D721Med (cell line): ENCODE measurements around the gene GSAP.

Experiments
- DNase-seq: peaks from one replicate; pipeline ENCODE4 v3.0.0; 2011; ENCODE audit warnings: low spot score; ENCODE audit not compliant: insufficient read length
- FAIRE-seq: peaks from 2 replicates; lab custom pipeline; 2011; peaks lifted over from hg19 to GRCh38; lab: Jason Lieb, UNC
- CTCF ChIP-seq: IDR thresholded peaks from 2 replicates; pipeline ENCODE4 v1.5.1; 2012; ENCODE audit warnings: mild to moderate bottlenecking, control low read depth; ENCODE audit not compliant: insufficient read depth; ENCODE audit errors: missing control alignments

Gene GSAP

GRCh38 chr7:77362905-77363304 lies 53.2 kb downstream of the GSAP start:
- DNase-seq (no peak), FAIRE-seq (no peak)
- no peak for TF ChIP-seq CTCF

GRCh38 chr7:77360969-77361368 lies 55.2 kb downstream of the GSAP start:
- FAIRE-seq (no peak), DNase-seq (no peak)
- no peak for TF ChIP-seq CTCF

GRCh38 chr7:77360104-77360503 lies 56.0 kb downstream of the GSAP start:
- no peak for DNase-seq
- no peak for TF ChIP-seq CTCF
- FAIRE-seq: no peak

- FAIRE-seq: no peak
- TF ChIP-seq CTCF: no peak
- DNase-seq: no peak
Observed at GRCh38 chr7:77359599-77359998, 56.5 kb downstream of the GSAP start.

GRCh38 chr7:77354914-77355313 lies 61.2 kb downstream of the GSAP start:
- DNase-seq: no peak
- FAIRE-seq: no peak
- TF ChIP-seq CTCF: no peak

GRCh38 chr7:77354484-77354883 lies 61.7 kb downstream of the GSAP start:
- no peak for FAIRE-seq
- DNase-seq: no peak
- no peak for TF ChIP-seq CTCF

GRCh38 chr7:77353911-77354310 lies 62.2 kb downstream of the GSAP start:
- no peak for DNase-seq
- FAIRE-seq: no peak
- TF ChIP-seq CTCF: no peak
